BLaER1 treated with 17β-estradiol and CSF1 and Interleukin-3, amounts not matched to agents 10 nM and 100 nM (cell line): ENCODE data around the gene ATP13A3.

Experiments
- H3K27ac ChIP-seq, 11 experiments: shearing (Covaris generic); formaldehyde crosslinking; 2 replicates each; pipeline ENCODE4 v1.8.1; 2022
- H3K27me3 ChIP-seq, 11 experiments: shearing (Covaris generic); formaldehyde crosslinking; 2 replicates each; pipeline ENCODE4 v1.8.1; 2022
- H3K36me3 ChIP-seq, 11 experiments: shearing (Covaris generic); formaldehyde crosslinking; 2 replicates each; pipeline ENCODE4 v1.8.1; 2022
- H3K4me1 ChIP-seq, 10 experiments: shearing (Covaris generic); formaldehyde crosslinking; 2 replicates each; pipeline ENCODE4 v1.8.1; 2022
- H3K4me2 ChIP-seq, 11 experiments: shearing (Covaris generic); formaldehyde crosslinking; 2 replicates each; pipeline ENCODE4 v1.8.1; 2022
- H3K4me3 ChIP-seq, 10 experiments: shearing (Covaris generic); formaldehyde crosslinking; 2 replicates each; pipeline ENCODE4 v1.8.1; 2022
- H3K9ac ChIP-seq, 11 experiments: shearing (Covaris generic); formaldehyde crosslinking; 2 replicates each; pipeline ENCODE4 v1.8.1; 2022
- H3K9me3 ChIP-seq, 11 experiments: shearing (Covaris generic); formaldehyde crosslinking; replicated peaks in 1 of 11; 2 replicates each; pipeline ENCODE4 v1.8.1; 2022
- H4K20me1 ChIP-seq, 11 experiments: shearing (Covaris generic); formaldehyde crosslinking; 2 replicates each; pipeline ENCODE4 v1.8.1; 2022
- Cebpa-rat ChIP-seq, 11 experiments: shearing (Covaris generic); IDR thresholded peaks; 2 replicates each; pipeline ENCODE4 v1.8.1; 2022

The ATP13A3 gene

DNA sequence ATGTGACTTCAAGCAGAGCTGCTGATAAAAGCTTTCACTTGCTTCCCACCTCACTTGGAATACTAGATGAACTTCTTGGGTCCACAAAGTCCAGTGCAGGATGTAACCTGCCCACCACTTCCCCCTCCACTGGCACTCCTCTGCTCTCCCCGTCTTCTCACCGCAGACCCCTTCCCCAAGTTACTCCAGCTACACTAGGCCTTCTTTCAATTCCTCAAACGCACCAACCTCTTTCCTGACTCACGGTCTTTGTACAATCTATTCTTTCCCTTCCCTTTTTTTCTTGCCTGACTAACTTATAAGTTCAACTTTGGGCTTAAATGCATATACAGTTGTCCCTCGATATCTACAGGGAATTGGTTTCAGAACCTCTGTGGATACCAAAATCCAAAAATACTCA, 5.2 kb upstream of the ATP13A3 start:
- H3K36me3 ChIP-seq: no peaks in the 10 kb centered on the region
- H3K9me3 ChIP-seq: no peaks in the 10 kb centered on the region
- H3K9ac ChIP-seq: peak overlapping the region in 4 of 11 experiments; percentile 19 to 44 (median 32); a peak in 3 of 22 replicates
- H4K20me1 ChIP-seq: no peaks in the 10 kb centered on the region
- peak overlapping the region in 6 of 11 experiments; percentile 1 to 96 (median 40); a peak in 9 of 22 replicates for H3K27ac ChIP-seq
- peaks cover 37 to 99% (median 67%) of the 10 kb centered on the region in 10 experiments for H3K4me1 ChIP-seq
- no peak for TF ChIP-seq Cebpa-rat (IDR thresholded peaks at IDR 0.05)
- peaks cover 0 to 12% (median 5%) of the 10 kb centered on the region in 11 experiments; a peak in 4 of 22 replicates for H3K27me3 ChIP-seq
- H3K4me3 ChIP-seq: no peak overlapping the region
- H3K4me2 ChIP-seq: peak overlapping the region; percentile 26 to 97 (median 66); a peak in 19 of 22 replicates

DNA sequence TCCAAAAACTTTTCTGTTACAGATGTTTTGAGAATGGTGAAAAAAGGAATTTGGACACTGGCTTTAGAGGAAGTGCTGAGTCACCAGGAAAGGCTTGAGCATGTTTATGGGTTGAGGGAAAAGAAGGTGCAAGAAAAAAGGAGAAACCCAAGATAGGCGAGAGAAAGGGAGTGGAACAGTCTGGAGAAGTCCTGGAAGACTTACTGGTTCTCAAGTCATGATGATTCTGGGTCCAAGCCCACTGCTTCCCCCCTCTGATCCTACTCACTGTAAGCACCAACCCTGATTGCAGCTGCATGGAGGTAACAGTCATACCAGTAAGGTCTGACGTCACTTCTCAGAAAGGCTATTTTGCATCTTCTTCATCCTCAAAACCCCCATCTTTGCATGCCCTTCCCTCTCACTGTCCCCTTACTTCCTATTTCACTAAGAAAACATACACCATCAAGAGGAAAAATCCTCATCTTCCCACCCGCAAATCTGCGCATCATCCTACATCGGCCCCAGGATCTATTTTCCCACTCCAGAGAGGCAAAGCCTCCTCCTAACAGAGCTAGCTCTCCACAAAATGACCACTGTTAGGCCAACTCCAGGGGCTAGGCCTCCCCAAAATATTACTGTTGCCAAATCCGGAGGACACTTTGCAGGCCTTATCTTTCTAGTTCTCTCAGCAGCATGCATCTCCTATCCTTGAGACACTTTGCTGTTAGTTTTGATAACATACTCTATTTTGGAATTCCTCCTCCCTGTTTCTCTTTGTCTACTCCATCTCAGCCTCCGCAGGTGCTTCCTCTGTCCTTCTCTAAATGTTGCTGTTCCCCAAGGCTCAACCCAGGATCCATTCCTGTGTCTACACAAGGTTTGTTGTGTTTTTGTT, 3.2 kb upstream of the ATP13A3 start:
- Histone ChIP-seq H4K20me1 (peaks cover 1 to 12% (median 11%) of the 10 kb centered on the region in 11 experiments; a peak in 17 of 22 replicates), H3K4me2 (peak overlapping the region; percentile 8 to 97 (median 90); a peak in 21 of 22 replicates), H3K4me3 (peak overlapping the region in 3 of 10 experiments; percentile 3 to 84 (median 23); a peak in 2 of 20 replicates), H3K9me3 (no peaks in the 10 kb centered on the region), H3K4me1 (peaks cover 34 to 84% (median 62%) of the 10 kb centered on the region in 10 experiments), H3K9ac (peak overlapping the region in 3 of 11 experiments; percentile 31 to 99 (median 98); a peak in 5 of 22 replicates), H3K27me3 (peaks cover 0 to 12% (median 5%) of the 10 kb centered on the region in 11 experiments; a peak in 4 of 22 replicates), H3K27ac (peak overlapping the region in 5 of 11 experiments; percentile 9 to 96 (median 91); a peak in 8 of 22 replicates), H3K36me3 (no peaks in the 10 kb centered on the region; a peak in 2 of 22 replicates)
- no peak for TF ChIP-seq Cebpa-rat (IDR thresholded peaks at IDR 0.05)

GRCh38 chr3:194488055-194488742, 1.4 kb upstream of the ATP13A3 start:
- Histone ChIP-seq H3K9me3 (no peaks in the 10 kb centered on the region), H3K36me3 (peaks cover 7 to 18% (median 16%) of the 10 kb centered on the region in 11 experiments; a peak in 21 of 22 replicates), H3K9ac (peak overlapping the region in 6 of 11 experiments; percentile 90 to 99 (median 96); a peak in 9 of 22 replicates), H3K27ac (peak overlapping the region in 10 of 11 experiments; percentile 47 to 96 (median 91); a peak in 16 of 22 replicates), H4K20me1 (peaks cover 7 to 30% (median 29%) of the 10 kb centered on the region in 11 experiments; a peak in 19 of 22 replicates), H3K27me3 (peaks cover 0 to 12% (median 5%) of the 10 kb centered on the region in 11 experiments; a peak in 4 of 22 replicates), H3K4me1 (peaks cover 40 to 85% (median 70%) of the 10 kb centered on the region in 10 experiments), H3K4me2 (peak overlapping the region; percentile 86 to 99 (median 94)), H3K4me3 (peak overlapping the region in 9 of 10 experiments; percentile 70 to 91 (median 84); a peak in 15 of 20 replicates)
- no peak for TF ChIP-seq Cebpa-rat (IDR thresholded peaks at IDR 0.05)

GRCh38 chr3:194487289-194488054, 670 bp upstream of the ATP13A3 start:
- Histone ChIP-seq H3K36me3 (peaks cover 14 to 25% (median 23%) of the 10 kb centered on the region in 11 experiments), H3K27me3 (peaks cover 0 to 12% (median 5%) of the 10 kb centered on the region in 11 experiments; a peak in 4 of 22 replicates), H3K9ac (peak overlapping the region; percentile 87 to 99 (median 92); a peak in 21 of 22 replicates), H3K4me1 (peaks cover 40 to 85% (median 67%) of the 10 kb centered on the region in 10 experiments), H3K9me3 (no peaks in the 10 kb centered on the region), H4K20me1 (peaks cover 7 to 37% (median 35%) of the 10 kb centered on the region in 11 experiments; a peak in 19 of 22 replicates), H3K4me3 (peak overlapping the region; percentile 70 to 91 (median 83)), H3K4me2 (peak overlapping the region; percentile 86 to 99 (median 94)), H3K27ac (peak overlapping the region; percentile 47 to 96 (median 91))
- no peak for TF ChIP-seq Cebpa-rat (IDR thresholded peaks at IDR 0.05)

- peak overlapping the region; percentile 87 to 99 (median 92) for H3K9ac ChIP-seq
- H3K36me3 ChIP-seq: peaks cover 15 to 34% (median 31%) of the 10 kb centered on the region in 11 experiments
- H4K20me1 ChIP-seq: peaks cover 7 to 52% (median 43%) of the 10 kb centered on the region in 11 experiments; a peak in 19 of 22 replicates
- H3K4me2 ChIP-seq: peak overlapping the region; percentile 81 to 95 (median 92)
- peaks cover 44 to 85% (median 69%) of the 10 kb centered on the region in 10 experiments for H3K4me1 ChIP-seq
- TF ChIP-seq Cebpa-rat (IDR thresholded peaks at IDR 0.05): no peak
- H3K4me3 ChIP-seq: peak overlapping the region; percentile 70 to 91 (median 83)
- peak overlapping the region; percentile 82 to 96 (median 91) for H3K27ac ChIP-seq
- peaks cover 0 to 12% (median 5%) of the 10 kb centered on the region in 11 experiments; a peak in 4 of 22 replicates for H3K27me3 ChIP-seq
- H3K9me3 ChIP-seq: no peaks in the 10 kb centered on the region
Observed at GRCh38 chr3:194485881-194486539, 792 bp downstream of the ATP13A3 start.

DNA sequence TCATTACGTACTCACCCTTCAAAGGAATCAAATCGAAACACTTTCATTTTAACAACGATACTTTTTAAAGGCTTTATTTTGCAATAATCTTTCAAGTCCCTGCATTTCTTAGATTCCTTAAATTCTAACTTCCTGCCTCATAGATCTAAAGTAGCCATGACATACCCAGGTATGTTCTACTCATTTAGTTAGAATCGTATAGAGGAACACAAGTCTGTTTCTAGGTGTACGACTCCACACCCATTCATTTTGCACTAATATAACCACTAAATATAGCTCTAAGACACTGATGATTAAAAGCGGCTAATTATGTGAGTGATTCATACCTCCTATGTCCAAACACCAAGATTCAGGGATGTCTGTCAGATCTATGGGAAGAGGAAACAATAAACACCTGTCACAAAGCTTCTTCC, 1.3 kb downstream of the ATP13A3 start:
- H3K4me3 ChIP-seq: peak overlapping the region; percentile 70 to 91 (median 83)
- H3K27ac ChIP-seq: peak overlapping the region; percentile 82 to 96 (median 91)
- peaks cover 15 to 39% (median 33%) of the 10 kb centered on the region in 11 experiments for H3K36me3 ChIP-seq
- no peaks in the 10 kb centered on the region for H3K9me3 ChIP-seq
- H3K4me2 ChIP-seq: peak overlapping the region; percentile 81 to 95 (median 92)
- peaks cover 49 to 85% (median 70%) of the 10 kb centered on the region in 10 experiments for H3K4me1 ChIP-seq
- H3K27me3 ChIP-seq: peaks cover 0 to 12% (median 5%) of the 10 kb centered on the region in 11 experiments; a peak in 4 of 22 replicates
- H3K9ac ChIP-seq: peak overlapping the region; percentile 87 to 99 (median 92)
- H4K20me1 ChIP-seq: peaks cover 7 to 57% (median 48%) of the 10 kb centered on the region in 11 experiments; a peak in 19 of 22 replicates
- TF ChIP-seq Cebpa-rat (IDR thresholded peaks at IDR 0.05): no peak

- H3K36me3 ChIP-seq: peaks cover 15 to 47% (median 34%) of the 10 kb centered on the region in 11 experiments
- H3K4me1 ChIP-seq: peaks cover 41 to 85% (median 65%) of the 10 kb centered on the region in 10 experiments
- H3K4me3 ChIP-seq: peak overlapping the region; percentile 70 to 91 (median 83); a peak in 19 of 20 replicates
- no peak for TF ChIP-seq Cebpa-rat (IDR thresholded peaks at IDR 0.05)
- H3K27ac ChIP-seq: peak overlapping the region in 3 of 11 experiments; percentile 91 to 96 (median 91); a peak in 4 of 22 replicates
- peaks cover 0 to 12% (median 5%) of the 10 kb centered on the region in 11 experiments; a peak in 4 of 22 replicates for H3K27me3 ChIP-seq
- peak overlapping the region; percentile 81 to 95 (median 92) for H3K4me2 ChIP-seq
- peak overlapping the region; percentile 87 to 99 (median 92); a peak in 17 of 22 replicates for H3K9ac ChIP-seq
- peaks cover 7 to 65% (median 57%) of the 10 kb centered on the region in 11 experiments; a peak in 19 of 22 replicates for H4K20me1 ChIP-seq
- no peaks in the 10 kb centered on the region for H3K9me3 ChIP-seq
Observed at GRCh38 chr3:194484614-194485013, 2.2 kb downstream of the ATP13A3 start.
